Measurements from ENCODE around the gene GUSB. TPM values are rescaled to one million over a fixed set of nuclear protein-coding genes. Genes with fewer than 3 reads are reported as not detected.
"Not testable (repeated sequence)": the region's sequence is repeated elsewhere in the genome, so short reads cannot be mapped to it uniquely, and the experiment has no call there.

Gene GUSB
- total and polyA plus RNA-seq, 2 experiments from 2014 or later = 33.8 to 54.6 TPM

- H3K4me1 ChIP-seq (ENCODE audit: low read depth); DNase-seq (ENCODE audit: low read depth in 1 of 2, low spot score in 1 of 2); H3K36me3 ChIP-seq; H3K9me3 ChIP-seq (ENCODE audit: low read depth); H3K27ac ChIP-seq; H3K27me3 ChIP-seq; H3K4me3 ChIP-seq: not testable (repeated sequence)
Observed at GRCh38 chr7:65994984-65995383, 13.0 kb upstream of the GUSB start.

DNA sequence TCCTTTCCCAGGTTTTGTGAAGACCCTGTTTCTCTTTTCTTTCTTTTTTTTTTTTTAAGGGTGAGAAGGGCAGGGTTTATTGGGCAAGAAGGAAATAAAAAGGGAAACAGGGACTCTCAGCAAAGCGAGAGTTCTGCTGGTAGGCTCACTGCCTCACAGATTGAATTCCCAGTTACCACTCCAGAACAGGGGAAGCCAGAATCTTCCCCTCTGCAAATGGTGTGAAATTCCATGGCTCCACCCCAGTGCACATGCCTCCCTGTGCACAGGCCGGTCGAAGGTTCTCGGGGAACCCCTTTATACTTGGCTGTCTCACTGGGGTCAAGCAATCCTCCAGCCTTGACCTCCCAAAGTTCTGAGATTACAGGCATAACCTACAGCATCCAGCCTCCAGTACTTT is 10.5 kb upstream of the GUSB start:
- no peak overlapping the region for H3K27ac ChIP-seq
- TF ChIP-seq CTCF (IDR thresholded peaks at IDR 0.05; ENCODE audit: low read depth, low read length) = no peak
- no peaks in the 10 kb centered on the region for H3K4me1 ChIP-seq (ENCODE audit: low read depth)
- H3K9me3 ChIP-seq (ENCODE audit: low read depth) = no peaks in the 10 kb centered on the region
- no peak for DNase-seq (ENCODE audit: low read depth in 1 of 2, low spot score in 1 of 2)
- no peak overlapping the region for H3K4me3 ChIP-seq
- H3K36me3 ChIP-seq = no peaks in the 10 kb centered on the region
- no peaks in the 10 kb centered on the region for H3K27me3 ChIP-seq

DNA sequence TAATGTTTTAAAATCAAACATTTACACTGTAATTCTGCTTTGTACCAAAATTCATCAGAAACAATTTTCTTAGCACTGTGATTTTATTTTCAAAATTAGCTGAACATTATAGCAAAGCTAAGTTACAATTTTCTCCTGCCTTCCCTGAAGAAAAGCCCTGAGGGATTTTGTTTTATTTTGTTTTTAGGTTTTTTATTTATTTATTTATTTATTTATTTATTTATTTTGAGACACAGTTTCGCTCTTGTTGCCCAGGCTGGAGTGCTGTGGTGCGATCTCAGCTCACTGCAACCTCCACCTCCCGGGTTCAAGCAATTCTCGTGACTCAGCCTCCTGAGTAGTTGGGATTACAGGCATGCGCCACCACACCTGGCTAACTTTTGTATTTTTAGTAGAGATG is 9.8 kb upstream of the GUSB start:
- not testable (repeated sequence) for H3K9me3 ChIP-seq (ENCODE audit: low read depth); DNase-seq (ENCODE audit: low read depth in 1 of 2, low spot score in 1 of 2); H3K27ac ChIP-seq; H3K27me3 ChIP-seq; H3K4me3 ChIP-seq; H3K4me1 ChIP-seq (ENCODE audit: low read depth); H3K36me3 ChIP-seq

GRCh38 chr7:65989694-65990080 is 7.7 kb upstream of the GUSB start:
- Histone ChIP-seq H3K27me3 (no peaks in the 10 kb centered on the region), H3K4me3 (no peak overlapping the region), H3K9me3 (ENCODE audit: low read depth) (no peaks in the 10 kb centered on the region), H3K36me3 (no peaks in the 10 kb centered on the region), H3K4me1 (ENCODE audit: low read depth) (no peaks in the 10 kb centered on the region), H3K27ac (no peak overlapping the region)
- DNase-seq (ENCODE audit: low read depth in 1 of 2, low spot score in 1 of 2) = no peak
- no peak for TF ChIP-seq CTCF (IDR thresholded peaks at IDR 0.05; ENCODE audit: low read depth, low read length)

- H3K9me3 ChIP-seq (ENCODE audit: low read depth); H3K36me3 ChIP-seq; H3K27me3 ChIP-seq; H3K4me3 ChIP-seq; DNase-seq (ENCODE audit: low read depth in 1 of 2, low spot score in 1 of 2); H3K27ac ChIP-seq; H3K4me1 ChIP-seq (ENCODE audit: low read depth): not testable (repeated sequence)
Observed at GRCh38 chr7:65988503-65988902, 6.5 kb upstream of the GUSB start.

GRCh38 chr7:65988084-65988483 is 6.1 kb upstream of the GUSB start:
- Histone ChIP-seq H3K4me3 (no peak overlapping the region), H3K4me1 (ENCODE audit: low read depth) (no peaks in the 10 kb centered on the region), H3K27ac (no peak overlapping the region), H3K27me3 (no peaks in the 10 kb centered on the region), H3K9me3 (ENCODE audit: low read depth) (no peaks in the 10 kb centered on the region), H3K36me3 (no peaks in the 10 kb centered on the region)
- TF ChIP-seq CTCF (IDR thresholded peaks at IDR 0.05; ENCODE audit: low read depth, low read length) = no peak
- DNase-seq (ENCODE audit: low read depth in 1 of 2, low spot score in 1 of 2) = no peak

DNA sequence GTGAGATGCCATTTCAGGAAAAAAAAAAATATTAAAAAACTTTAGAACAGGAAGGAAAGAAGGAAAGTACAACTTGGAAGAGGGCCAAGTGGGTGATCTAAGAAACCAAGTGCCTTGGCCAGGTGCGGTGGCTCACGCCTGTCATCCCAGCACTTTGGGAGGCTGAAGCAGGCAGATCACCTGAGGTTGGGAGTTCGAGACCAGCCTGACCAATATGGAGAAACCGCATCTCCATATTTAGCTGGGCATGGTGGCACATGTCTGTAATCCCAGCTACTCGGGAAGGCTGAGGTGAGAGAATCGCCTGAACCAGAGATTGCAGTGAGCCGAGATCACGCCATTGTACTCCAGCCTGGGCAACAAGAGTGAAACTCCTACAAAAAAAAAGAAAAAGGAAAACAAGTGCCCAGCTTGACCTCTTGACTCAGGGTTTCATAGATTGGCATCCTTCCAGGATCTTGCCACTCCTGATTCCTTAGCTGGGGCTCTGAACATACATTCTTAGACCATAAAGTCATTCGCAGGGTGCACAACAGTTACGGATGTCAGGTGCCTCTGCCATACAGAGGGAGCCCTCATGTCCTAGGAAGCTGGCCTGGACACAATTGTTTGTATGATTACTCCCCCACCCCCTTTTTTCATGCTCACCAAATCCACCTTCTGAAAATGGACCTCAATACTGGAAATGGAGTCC is 2.1 kb upstream of the GUSB start:
- H3K4me3 ChIP-seq = no peak overlapping the region
- H3K27me3 ChIP-seq = no peaks in the 10 kb centered on the region
- H3K27ac ChIP-seq = no peak overlapping the region
- no peak for TF ChIP-seq CTCF (IDR thresholded peaks at IDR 0.05; ENCODE audit: low read depth, low read length)
- DNase-seq (ENCODE audit: low read depth in 1 of 2, low spot score in 1 of 2) = no peak
- no peaks in the 10 kb centered on the region for H3K9me3 ChIP-seq (ENCODE audit: low read depth)
- H3K36me3 ChIP-seq = no peaks in the 10 kb centered on the region
- H3K4me1 ChIP-seq (ENCODE audit: low read depth) = peaks cover 7% of the 10 kb centered on the region
